Activated gamma-delta T cell (primary cell): ENCODE results near the gene CBFA2T2.
"Not testable (repeated sequence)": the region's sequence is repeated elsewhere in the genome, so short reads cannot be mapped to it uniquely, and the experiment has no call there.

ENCODE experiments used
- DNase-seq: peaks from one replicate; lab custom pipeline; 2025; lab: John Stamatoyannopoulos, UW

CBFA2T2 gene

GRCh38 chr20:33549229-33549999, 59.5 kb downstream of the CBFA2T2 start:
- DNase-seq, result no peak

DNA sequence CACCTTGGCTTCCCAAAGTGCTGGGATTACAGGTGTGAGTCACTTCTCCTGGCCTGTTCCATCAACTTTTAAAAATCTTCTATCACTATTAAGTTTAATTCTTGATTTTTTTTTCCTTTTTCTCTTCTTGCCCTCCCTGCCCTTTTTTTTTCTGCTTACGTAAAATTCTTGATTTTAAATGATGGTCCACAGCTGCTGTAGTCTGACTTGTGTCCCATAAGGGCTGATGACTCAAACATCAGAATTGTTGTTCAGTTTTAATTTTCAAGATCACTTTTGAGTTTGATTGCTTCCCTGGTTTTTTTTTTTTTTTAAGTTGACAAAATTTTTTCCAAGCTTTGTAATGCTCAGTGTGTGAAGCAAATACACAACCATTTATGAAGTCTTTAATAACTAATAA, 61.9 kb downstream of the CBFA2T2 start:
- no peak for DNase-seq

GRCh38 chr20:33552519-33552918, 62.6 kb downstream of the CBFA2T2 start:
- no peak for DNase-seq

- DNase-seq, result no peak
Observed at GRCh38 chr20:33553516-33553915, 63.6 kb downstream of the CBFA2T2 start.

DNA sequence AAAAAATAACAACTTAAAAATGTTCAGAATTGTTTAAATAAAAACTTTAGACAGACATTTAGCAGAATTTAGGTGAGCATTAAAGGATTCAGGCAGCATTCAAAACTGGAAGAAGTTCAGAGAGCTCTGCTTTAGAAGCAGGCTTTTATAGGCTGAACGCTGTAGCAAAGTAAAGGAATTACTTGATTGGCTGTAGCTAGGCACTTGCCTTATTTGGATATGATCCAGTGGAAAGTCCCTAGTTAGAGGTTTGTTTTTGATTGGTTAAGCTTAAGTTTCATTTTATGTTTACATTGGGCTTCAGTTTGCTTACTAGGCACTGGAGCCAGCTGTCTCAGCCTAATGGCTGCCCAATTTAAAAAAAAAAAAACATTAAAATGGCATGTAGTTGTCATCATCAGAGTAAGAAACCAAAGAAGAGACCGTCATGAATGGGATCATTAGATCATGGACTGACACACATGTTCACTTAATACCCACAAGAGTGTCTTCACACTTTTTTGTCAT, 65.1 kb downstream of the CBFA2T2 start:
- DNase-seq, result no peak

DNA sequence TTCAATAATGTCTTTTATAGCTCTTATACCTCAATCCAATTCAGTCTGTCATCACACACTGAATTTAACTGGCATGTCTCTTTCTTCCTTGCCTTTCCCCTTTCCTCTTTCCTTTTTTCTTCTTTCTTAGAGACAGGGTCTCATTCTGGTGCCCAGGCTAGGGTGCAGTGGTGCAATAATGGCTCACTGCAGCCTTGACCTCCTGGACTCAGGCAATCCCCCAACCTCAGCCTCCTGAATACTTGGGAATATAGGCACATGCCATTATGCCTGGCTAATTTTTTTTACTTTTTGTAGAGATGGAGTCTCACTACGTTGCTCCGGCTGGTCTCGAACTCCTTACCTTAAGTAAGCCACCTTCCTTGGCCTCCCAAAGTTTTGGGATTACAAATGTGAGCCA, 65.9 kb downstream of the CBFA2T2 start:
- no peak for DNase-seq

- DNase-seq, result no peak
Observed at GRCh38 chr20:33556246-33556645, 66.3 kb downstream of the CBFA2T2 start.

- no peak for DNase-seq
Observed at GRCh38 chr20:33558348-33559144, 68.7 kb downstream of the CBFA2T2 start.

DNA sequence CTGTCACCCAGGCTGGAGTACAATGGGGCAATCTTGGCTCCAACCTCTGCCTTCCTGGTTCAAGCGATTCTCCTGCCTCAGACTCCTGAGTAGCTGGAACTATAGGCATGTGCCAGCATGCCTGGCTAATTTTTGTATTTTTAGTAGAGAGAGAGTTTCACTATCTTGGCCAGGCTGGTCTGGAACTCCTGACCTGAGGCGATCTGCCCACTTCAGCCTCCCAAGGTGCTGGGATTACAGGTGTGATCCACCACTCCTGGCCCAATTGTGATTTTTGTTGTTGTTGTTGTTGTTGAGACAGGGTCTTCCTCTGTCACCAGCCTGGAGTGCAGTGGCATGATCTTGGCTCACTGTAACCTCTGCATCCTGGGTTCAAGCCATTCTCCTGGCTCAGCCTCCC, 69.3 kb downstream of the CBFA2T2 start:
- no peak for DNase-seq

DNA sequence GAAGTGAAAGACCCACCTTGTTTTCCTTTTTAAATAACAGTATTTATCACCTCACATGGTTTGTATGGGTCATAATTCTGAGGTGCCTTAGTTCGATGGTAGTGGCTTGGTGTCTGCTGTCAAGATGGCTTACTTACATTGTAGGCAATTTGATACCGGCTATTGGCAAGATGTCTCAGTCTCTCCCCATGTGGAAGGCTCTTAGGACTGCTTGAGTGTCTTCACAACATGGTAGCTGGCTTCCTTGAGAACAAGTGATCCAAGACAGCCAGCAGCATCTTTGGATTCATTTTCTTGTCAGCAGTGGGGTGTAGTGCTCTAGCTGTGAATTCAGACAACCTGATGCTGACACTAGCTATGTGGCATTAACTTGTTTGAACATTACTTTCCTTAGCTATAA, 70.1 kb downstream of the CBFA2T2 start:
- no peak for DNase-seq

GRCh38 chr20:33561053-33561452, 71.2 kb downstream of the CBFA2T2 start:
- not testable (repeated sequence) for DNase-seq

- no peak for DNase-seq
Observed at GRCh38 chr20:33561692-33562601, 72.1 kb downstream of the CBFA2T2 start.

GRCh38 chr20:33563788-33564187, 73.9 kb downstream of the CBFA2T2 start:
- no peak for DNase-seq

- no peak for DNase-seq
Observed at GRCh38 chr20:33566781-33567603, 77.1 kb downstream of the CBFA2T2 start.

GRCh38 chr20:33567949-33568348, 78.1 kb downstream of the CBFA2T2 start:
- DNase-seq, result no peak

DNA sequence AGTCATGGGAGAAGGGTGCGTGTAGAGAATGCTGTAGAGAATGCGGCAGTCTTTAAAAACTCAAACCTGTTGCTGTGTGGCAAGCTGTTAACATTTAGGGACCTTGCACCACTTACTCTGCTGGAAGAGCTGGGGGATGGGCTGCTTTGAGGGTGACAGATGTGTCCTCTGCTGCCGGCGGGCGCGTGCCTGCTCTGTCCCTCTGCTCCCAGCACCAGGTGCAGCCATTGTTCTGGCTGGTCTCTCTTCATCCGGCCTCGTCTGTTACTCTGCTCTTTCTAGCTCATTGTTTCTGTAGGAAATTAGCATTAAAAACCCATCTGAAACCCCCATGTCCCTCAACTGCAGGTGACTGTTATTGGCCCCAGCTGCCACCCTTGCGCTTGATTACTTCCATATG, 78.5 kb downstream of the CBFA2T2 start:
- DNase-seq, result no peak

DNA sequence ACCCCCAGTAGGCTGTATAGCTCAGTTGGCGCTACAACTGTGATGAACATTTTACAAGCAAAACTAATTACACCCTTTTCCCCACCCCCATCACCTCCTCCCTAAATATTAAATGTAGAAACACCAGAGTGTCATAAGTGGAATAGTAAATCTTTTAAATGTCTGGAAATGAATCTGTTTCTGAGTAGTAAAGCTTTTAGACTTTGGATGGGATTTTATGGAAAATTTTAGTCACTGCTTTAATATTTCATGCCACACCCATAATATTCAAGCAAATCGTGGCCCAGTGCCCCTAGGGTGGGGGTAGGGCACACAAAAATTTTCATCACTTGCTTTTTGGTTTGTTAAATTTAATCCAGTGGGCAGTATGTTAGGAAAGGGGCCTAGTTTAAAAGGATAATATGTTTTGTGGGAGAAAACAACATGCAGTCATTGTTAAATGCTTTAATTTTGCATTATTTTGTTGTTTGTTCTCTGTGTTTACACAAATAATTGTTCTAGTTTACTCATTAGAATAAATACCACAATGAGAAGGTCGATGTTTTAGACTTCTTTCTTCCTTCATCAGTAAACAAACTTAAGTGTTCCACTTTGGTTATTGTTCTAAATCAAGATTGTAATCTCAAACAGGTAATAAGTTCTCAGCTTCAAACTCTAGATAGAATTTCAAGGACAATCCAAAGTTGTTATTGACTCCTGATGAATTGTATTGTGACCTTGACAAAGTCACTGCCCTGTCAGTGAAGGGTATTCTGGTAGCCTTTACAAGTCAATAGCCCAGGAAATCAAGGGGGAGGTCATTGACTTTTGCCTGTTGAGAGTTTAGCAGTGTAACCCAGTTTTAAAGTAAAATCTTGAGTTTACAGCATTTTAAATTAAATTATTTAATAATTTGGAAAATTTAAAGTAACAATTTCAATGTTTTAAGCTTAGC, 79.2 kb downstream of the CBFA2T2 start:
- DNase-seq, result no peak

GRCh38 chr20:33569802-33570391, 80.0 kb downstream of the CBFA2T2 start:
- DNase-seq, result no peak

- no peak for DNase-seq
Observed at GRCh38 chr20:33570743-33571142, 80.8 kb downstream of the CBFA2T2 start.

- not testable (repeated sequence) for DNase-seq
Observed at GRCh38 chr20:33573268-33573667, 83.4 kb downstream of the CBFA2T2 start.
